ENCODE measurements around the gene ADPRS.

- TF ChIP-seq CTCF (IDR thresholded peaks at IDR 0.05) = no peak
- TF ChIP-seq POLR2A (IDR thresholded peaks at IDR 0.05) = no peak
- no peak for TF ChIP-seq EP300 (IDR thresholded peaks at IDR 0.05)
These were observed 25.7 kb downstream of the ADPRS start for GRCh38 chr1:36114371-36114770.
